ENCODE measurements around the gene C1QTNF3. TPM values are rescaled to one million over a fixed set of nuclear protein-coding genes. Genes with fewer than 3 reads are reported as not detected.

C1QTNF3 gene
- total RNA-seq, 1 experiment from 2014 or later, result 12.9 TPM

DNA sequence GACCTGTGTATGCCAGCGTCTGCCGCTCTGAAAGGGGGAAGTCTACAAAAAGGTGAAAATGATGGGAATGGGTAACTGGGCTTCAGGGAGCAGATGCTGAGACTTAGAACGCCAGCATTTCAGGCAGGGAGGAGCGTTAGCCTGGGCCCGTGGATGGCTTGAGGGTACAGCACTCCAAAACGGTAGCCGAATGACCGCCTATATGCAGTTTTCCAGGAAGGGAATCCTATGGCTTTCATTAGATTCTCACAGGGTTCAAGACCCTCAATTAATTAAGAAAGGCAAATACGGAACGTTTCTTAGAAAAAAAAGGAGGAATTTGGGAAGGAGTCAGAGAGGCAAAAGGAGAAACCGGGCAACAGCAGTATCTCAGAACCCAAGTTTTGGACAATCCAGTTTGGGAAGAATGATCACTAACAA lies 35.8 kb downstream of the C1QTNF3 start:
- Histone ChIP-seq H3K27me3 (ENCODE audit: low read length) (no peaks in the 10 kb centered on the region), H3K4me3 (ENCODE audit: low read length) (peak overlapping the region; percentile 76), H2AFZ (ENCODE audit: low read length) (peak overlapping the region; percentile 65; the same call in 1 of the 2 replicates), H3K9me2 (replicated peaks; ENCODE audit: insufficient read depth, low read length) (no peaks in the 10 kb centered on the region), H3K36me3 (ENCODE audit: insufficient read depth, low read length) (peaks cover 7% of the 10 kb centered on the region; the same call in 1 of the 2 replicates), H3K9ac (ENCODE audit: low read length) (peak overlapping the region; percentile 91), H3K79me2 (ENCODE audit: low read length) (peaks cover 17% of the 10 kb centered on the region), H4K20me1 (ENCODE audit: insufficient read depth, low read depth, low read length) (no peaks in the 10 kb centered on the region), H3K4me2 (ENCODE audit: low read depth, low read length, poor library complexity, severe bottlenecking) (peak overlapping the region; percentile 80), H3K9me3 (ENCODE audit: low read length) (no peaks in the 10 kb centered on the region), H3K27ac (ENCODE audit: low read length) (peak overlapping the region; percentile 82), H3K4me1 (ENCODE audit: low read length) (peaks cover 34% of the 10 kb centered on the region)
- peak; percentile 41 for DNase-seq

DNA sequence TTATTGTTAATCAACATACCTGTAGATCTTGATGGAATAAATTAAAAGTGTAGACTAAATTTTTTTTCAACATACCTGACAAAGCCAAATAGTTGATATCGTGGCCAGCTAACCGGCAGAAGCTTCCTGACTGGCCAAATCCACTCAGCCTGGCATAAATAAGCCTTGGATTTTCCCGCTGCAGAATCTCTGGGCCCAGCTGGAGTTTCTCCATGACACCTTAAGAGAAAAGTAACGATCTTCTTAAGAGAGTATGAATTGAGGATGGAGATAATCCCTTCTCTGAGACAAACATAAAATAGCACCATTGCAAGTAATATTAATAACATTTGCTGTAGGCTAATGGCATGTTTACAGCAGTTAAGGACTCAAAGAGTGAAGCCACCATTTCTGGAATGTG lies 37.3 kb downstream of the C1QTNF3 start:
- H2AFZ ChIP-seq (ENCODE audit: low read length), result no peak overlapping the region
- H3K9ac ChIP-seq (ENCODE audit: low read length), result no peak overlapping the region
- peaks cover 34% of the 10 kb centered on the region for H3K4me1 ChIP-seq (ENCODE audit: low read length)
- no peak overlapping the region for H3K27ac ChIP-seq (ENCODE audit: low read length)
- peaks cover 7% of the 10 kb centered on the region; the same call in 1 of the 2 replicates for H3K36me3 ChIP-seq (ENCODE audit: insufficient read depth, low read length)
- no peak overlapping the region for H3K4me2 ChIP-seq (ENCODE audit: low read depth, low read length, poor library complexity, severe bottlenecking)
- DNase-seq, result no peak
- no peak overlapping the region for H3K4me3 ChIP-seq (ENCODE audit: low read length)
- no peaks in the 10 kb centered on the region for H4K20me1 ChIP-seq (ENCODE audit: insufficient read depth, low read depth, low read length)
- H3K79me2 ChIP-seq (ENCODE audit: low read length), result peaks cover 17% of the 10 kb centered on the region
- no peaks in the 10 kb centered on the region for H3K9me3 ChIP-seq (ENCODE audit: low read length)
- H3K27me3 ChIP-seq (ENCODE audit: low read length), result no peaks in the 10 kb centered on the region
- no peaks in the 10 kb centered on the region for H3K9me2 ChIP-seq (replicated peaks; ENCODE audit: insufficient read depth, low read length)

DNA sequence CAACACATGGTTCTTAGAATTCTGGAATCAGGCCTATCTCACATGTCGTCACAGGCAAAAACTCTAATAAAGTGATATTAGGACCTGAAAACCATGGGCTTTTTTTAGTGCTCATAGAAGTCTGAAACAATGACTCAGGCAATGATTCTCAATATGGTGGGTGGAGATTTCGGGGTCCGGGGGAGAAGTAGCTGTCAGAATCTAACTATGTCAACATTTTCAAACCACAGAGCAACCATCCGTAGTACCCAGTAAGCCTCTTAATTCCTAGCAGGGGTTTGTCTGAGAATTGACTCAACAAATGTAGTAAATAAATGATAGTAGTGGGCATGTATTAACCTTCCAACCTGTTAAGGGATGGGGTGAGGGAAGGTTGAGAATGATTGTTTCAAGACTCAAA lies 37.8 kb downstream of the C1QTNF3 start:
- DNase-seq, result no peak
- H3K27ac ChIP-seq (ENCODE audit: low read length), result no peak overlapping the region
- peaks cover 17% of the 10 kb centered on the region for H3K79me2 ChIP-seq (ENCODE audit: low read length)
- H3K9me2 ChIP-seq (replicated peaks; ENCODE audit: insufficient read depth, low read length), result no peaks in the 10 kb centered on the region
- H3K27me3 ChIP-seq (ENCODE audit: low read length), result no peaks in the 10 kb centered on the region
- peaks cover 31% of the 10 kb centered on the region for H3K4me1 ChIP-seq (ENCODE audit: low read length)
- H3K4me2 ChIP-seq (ENCODE audit: low read depth, low read length, poor library complexity, severe bottlenecking), result no peak overlapping the region
- no peaks in the 10 kb centered on the region for H3K9me3 ChIP-seq (ENCODE audit: low read length)
- no peaks in the 10 kb centered on the region for H4K20me1 ChIP-seq (ENCODE audit: insufficient read depth, low read depth, low read length)
- no peak overlapping the region for H3K9ac ChIP-seq (ENCODE audit: low read length)
- H2AFZ ChIP-seq (ENCODE audit: low read length), result no peak overlapping the region
- H3K4me3 ChIP-seq (ENCODE audit: low read length), result no peak overlapping the region
- peaks cover 7% of the 10 kb centered on the region; the same call in 1 of the 2 replicates for H3K36me3 ChIP-seq (ENCODE audit: insufficient read depth, low read length)

- Histone ChIP-seq H2AFZ (ENCODE audit: low read length) (no peak overlapping the region), H3K9me2 (replicated peaks; ENCODE audit: insufficient read depth, low read length) (no peaks in the 10 kb centered on the region), H3K79me2 (ENCODE audit: low read length) (peaks cover 17% of the 10 kb centered on the region), H3K9ac (ENCODE audit: low read length) (no peak overlapping the region), H3K4me2 (ENCODE audit: low read depth, low read length, poor library complexity, severe bottlenecking) (no peak overlapping the region), H3K27ac (ENCODE audit: low read length) (no peak overlapping the region), H3K27me3 (ENCODE audit: low read length) (no peaks in the 10 kb centered on the region), H3K4me1 (ENCODE audit: low read length) (peaks cover 19% of the 10 kb centered on the region), H4K20me1 (ENCODE audit: insufficient read depth, low read depth, low read length) (no peaks in the 10 kb centered on the region), H3K9me3 (ENCODE audit: low read length) (no peaks in the 10 kb centered on the region), H3K4me3 (ENCODE audit: low read length) (no peak overlapping the region), H3K36me3 (ENCODE audit: insufficient read depth, low read length) (peaks cover 7% of the 10 kb centered on the region; the same call in 1 of the 2 replicates)
- no peak for DNase-seq
Observed at GRCh38 chr5:34003941-34004340, 39.1 kb downstream of the C1QTNF3 start.

- DNase-seq, result no peak
- no peaks in the 10 kb centered on the region for H4K20me1 ChIP-seq (ENCODE audit: insufficient read depth, low read depth, low read length)
- peaks cover 13% of the 10 kb centered on the region for H3K4me1 ChIP-seq (ENCODE audit: low read length)
Observed at GRCh38 chr5:34002629-34003328, 40.2 kb downstream of the C1QTNF3 start.

DNA sequence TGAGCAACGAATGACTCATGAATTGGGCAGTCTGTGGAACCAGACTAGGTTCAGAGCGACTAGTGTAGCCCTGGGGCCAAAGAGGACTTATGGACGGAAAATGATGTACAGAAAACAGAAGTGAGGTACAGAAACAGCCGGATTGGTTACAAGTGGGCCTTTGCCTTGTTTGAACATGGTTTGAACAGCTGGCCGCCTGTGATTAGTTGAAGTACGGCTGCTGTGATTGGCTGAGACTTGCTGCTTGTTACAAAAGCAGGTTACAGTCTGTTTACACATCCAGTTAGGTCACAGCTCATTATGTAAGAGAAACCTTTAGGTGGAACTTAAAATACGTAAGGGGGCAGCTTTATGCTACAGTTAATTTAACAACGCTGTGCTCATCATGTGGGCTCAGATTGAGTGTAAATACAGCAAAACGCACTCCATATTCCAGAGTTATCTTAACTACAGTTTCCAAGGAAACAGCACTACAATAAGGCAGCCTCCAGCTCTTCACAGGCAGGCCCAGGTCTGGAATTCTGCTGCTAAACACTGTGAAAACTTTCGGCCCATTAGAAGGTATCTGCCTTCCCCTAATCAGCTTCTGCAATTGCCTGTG lies 41.7 kb downstream of the C1QTNF3 start:
- no peaks in the 10 kb centered on the region for H3K9me2 ChIP-seq (replicated peaks; ENCODE audit: insufficient read depth, low read length)
- H3K4me3 ChIP-seq (ENCODE audit: low read length), result no peak overlapping the region
- H2AFZ ChIP-seq (ENCODE audit: low read length), result no peak overlapping the region
- no peak for DNase-seq
- H3K79me2 ChIP-seq (ENCODE audit: low read length), result peaks cover 6% of the 10 kb centered on the region
- peaks cover 4% of the 10 kb centered on the region; the same call in 1 of the 2 replicates for H3K4me1 ChIP-seq (ENCODE audit: low read length)
- no peak overlapping the region for H3K9ac ChIP-seq (ENCODE audit: low read length)
- no peaks in the 10 kb centered on the region for H3K9me3 ChIP-seq (ENCODE audit: low read length)
- peaks cover 7% of the 10 kb centered on the region; the same call in 1 of the 2 replicates for H3K36me3 ChIP-seq (ENCODE audit: insufficient read depth, low read length)
- H4K20me1 ChIP-seq (ENCODE audit: insufficient read depth, low read depth, low read length), result no peaks in the 10 kb centered on the region
- H3K27ac ChIP-seq (ENCODE audit: low read length), result no peak overlapping the region
- H3K27me3 ChIP-seq (ENCODE audit: low read length), result no peaks in the 10 kb centered on the region
- no peak overlapping the region for H3K4me2 ChIP-seq (ENCODE audit: low read depth, low read length, poor library complexity, severe bottlenecking)

More at GRCh38 chr5:34002629-34003328, 40.2 kb downstream of the C1QTNF3 start:
- H3K27ac ChIP-seq (ENCODE audit: low read length), result no peak overlapping the region
- no peaks in the 10 kb centered on the region for H3K9me2 ChIP-seq (replicated peaks; ENCODE audit: insufficient read depth, low read length)
- H3K36me3 ChIP-seq (ENCODE audit: insufficient read depth, low read length), result peaks cover 7% of the 10 kb centered on the region; the same call in 1 of the 2 replicates
- no peak overlapping the region for H3K4me2 ChIP-seq (ENCODE audit: low read depth, low read length, poor library complexity, severe bottlenecking)
- no peak overlapping the region for H3K9ac ChIP-seq (ENCODE audit: low read length)
- H3K27me3 ChIP-seq (ENCODE audit: low read length), result no peaks in the 10 kb centered on the region
- peaks cover 17% of the 10 kb centered on the region for H3K79me2 ChIP-seq (ENCODE audit: low read length)
- no peak overlapping the region for H3K4me3 ChIP-seq (ENCODE audit: low read length)
- no peak overlapping the region for H2AFZ ChIP-seq (ENCODE audit: low read length)
- H3K9me3 ChIP-seq (ENCODE audit: low read length), result no peaks in the 10 kb centered on the region

GRCh38 chr5:33999978-34000377 lies 43.0 kb downstream of the C1QTNF3 start:
- H3K4me2 ChIP-seq (ENCODE audit: low read depth, low read length, poor library complexity, severe bottlenecking), result no peak overlapping the region
- no peak overlapping the region for H3K9ac ChIP-seq (ENCODE audit: low read length)
- peaks cover 7% of the 10 kb centered on the region; the same call in 1 of the 2 replicates for H3K36me3 ChIP-seq (ENCODE audit: insufficient read depth, low read length)
- H3K27me3 ChIP-seq (ENCODE audit: low read length), result no peaks in the 10 kb centered on the region
- no peak for DNase-seq
- no peaks in the 10 kb centered on the region for H3K9me3 ChIP-seq (ENCODE audit: low read length)
- H3K4me3 ChIP-seq (ENCODE audit: low read length), result no peak overlapping the region
- no peaks in the 10 kb centered on the region for H4K20me1 ChIP-seq (ENCODE audit: insufficient read depth, low read depth, low read length)
- H2AFZ ChIP-seq (ENCODE audit: low read length), result no peak overlapping the region
- H3K9me2 ChIP-seq (replicated peaks; ENCODE audit: insufficient read depth, low read length), result no peaks in the 10 kb centered on the region
- H3K4me1 ChIP-seq (ENCODE audit: low read length), result no peaks in the 10 kb centered on the region
- H3K79me2 ChIP-seq (ENCODE audit: low read length), result no peaks in the 10 kb centered on the region
- H3K27ac ChIP-seq (ENCODE audit: low read length), result no peak overlapping the region

DNA sequence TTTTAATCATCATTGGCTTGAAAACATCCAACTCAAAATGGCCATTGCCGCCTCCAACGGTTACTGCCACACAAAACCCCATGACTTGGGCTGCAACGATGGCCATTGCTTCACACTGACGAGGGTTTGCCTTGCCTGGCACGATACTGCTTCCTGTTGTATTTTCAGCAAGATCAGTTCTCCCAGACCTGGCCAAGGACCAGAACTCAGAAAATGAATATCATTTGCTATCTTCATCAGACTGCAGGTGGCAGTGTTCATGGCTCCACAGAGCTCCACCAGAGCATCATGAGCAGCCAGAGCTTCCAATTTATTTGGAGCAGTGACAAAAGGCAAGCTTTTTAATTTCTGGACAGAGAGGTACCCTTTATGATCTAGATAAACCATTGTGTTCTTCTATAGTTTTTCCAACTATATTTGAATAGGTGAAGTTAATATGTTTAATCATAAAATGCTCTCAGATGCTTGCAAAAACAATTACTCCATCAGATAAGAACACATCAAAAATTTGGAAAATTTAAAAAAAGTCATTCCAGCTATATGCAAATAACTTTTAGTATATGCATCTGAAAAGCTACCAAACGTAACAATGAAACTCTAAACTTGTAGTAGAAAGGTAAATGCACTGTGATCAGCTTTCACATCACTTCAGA lies 45.6 kb downstream of the C1QTNF3 start:
- Histone ChIP-seq H2AFZ (ENCODE audit: low read length) (no peak overlapping the region), H3K9me2 (replicated peaks; ENCODE audit: insufficient read depth, low read length) (no peaks in the 10 kb centered on the region), H3K9me3 (ENCODE audit: low read length) (no peaks in the 10 kb centered on the region), H3K27me3 (ENCODE audit: low read length) (no peaks in the 10 kb centered on the region), H3K36me3 (ENCODE audit: insufficient read depth, low read length) (peaks cover 5% of the 10 kb centered on the region; the same call in 1 of the 2 replicates), H3K9ac (ENCODE audit: low read length) (no peak overlapping the region), H3K79me2 (ENCODE audit: low read length) (no peaks in the 10 kb centered on the region), H3K4me1 (ENCODE audit: low read length) (no peaks in the 10 kb centered on the region), H3K4me3 (ENCODE audit: low read length) (no peak overlapping the region), H3K27ac (ENCODE audit: low read length) (no peak overlapping the region), H4K20me1 (ENCODE audit: insufficient read depth, low read depth, low read length) (no peaks in the 10 kb centered on the region), H3K4me2 (ENCODE audit: low read depth, low read length, poor library complexity, severe bottlenecking) (no peak overlapping the region)
- peak; percentile 77 for DNase-seq

Measured in Karpas-422 (cell line).